WTC11 (cell line): ENCODE results near the gene RPL19. TPM values are rescaled to one million over a fixed set of nuclear protein-coding genes. Genes with fewer than 3 reads are reported as not detected.

Experiments used
- ATAC-seq: fragments of 200-7000 bp; cut with Tn5 transposase; 2 replicates; pipeline ENCODE4 v1.10.0; 2021; ENCODE audit warnings: mild to moderate bottlenecking, moderate library complexity
- CTCF ChIA-PET: fragments of 300-600 bp; sonication (Branson Sonifier 250); formaldehyde crosslinking; loops from one replicate; lab custom pipeline; 2021; ENCODE audit warnings: antibody characterized with exemption; lab: Charles Lee
- POLR2A ChIA-PET: fragments of 350-600 bp; sonication (Branson Sonifier 250); formaldehyde crosslinking; loops from one replicate; lab custom pipeline; 2021; ENCODE audit warnings: antibody characterized with exemption; lab: Charles Lee
- DNase-seq: peaks from one replicate; pipeline ENCODE4 v3.0.0; 2021; ENCODE audit warnings: low spot score
- H3K27ac Mint-ChIP-seq: 2 replicates; pipeline ENCODE4 v1.8.0; 2021; ENCODE audit warnings: mixed read lengths
- H3K27me3 Mint-ChIP-seq: 2 replicates; pipeline ENCODE4 v1.8.0; 2021; ENCODE audit warnings: low read depth, mild to moderate bottlenecking, moderate library complexity, mixed read lengths
- H3K36me3 Mint-ChIP-seq: 2 replicates; pipeline ENCODE4 v1.8.0; 2021; ENCODE audit warnings: mixed read lengths
- H3K4me1 Mint-ChIP-seq: 2 replicates; pipeline ENCODE4 v1.8.0; 2022; ENCODE audit warnings: mixed read lengths
- H3K4me3 Mint-ChIP-seq: 2 replicates; pipeline ENCODE4 v1.8.0; 2021; ENCODE audit warnings: mild to moderate bottlenecking, moderate library complexity, mixed read lengths
- H3K9me3 Mint-ChIP-seq: 2 replicates; pipeline ENCODE4 v1.8.0; 2021; ENCODE audit warnings: mixed read lengths
- ATF1 ChIP-seq: sonication (generic); formaldehyde crosslinking; IDR thresholded peaks from 2 replicates; pipeline ENCODE4 v1.8.1; 2023; ENCODE audit warnings: mild to moderate bottlenecking, moderate library complexity, missing genetic modification reagents
- CBFB ChIP-seq: sonication (generic); formaldehyde crosslinking; IDR thresholded peaks from 2 replicates; pipeline ENCODE4 v1.8.1; 2022; ENCODE audit warnings: mild to moderate bottlenecking, low read depth, missing genetic modification reagents
- ELF4 ChIP-seq: sonication (generic); formaldehyde crosslinking; IDR thresholded peaks from 2 replicates; pipeline ENCODE4 v1.8.1; 2022; ENCODE audit warnings: low read depth, mild to moderate bottlenecking, moderate library complexity, missing genetic modification reagents
- EMX1 ChIP-seq: fragments of 250-450 bp; sonication (Bioruptor Pico); IDR thresholded peaks from 2 replicates; pipeline ENCODE4 v1.8.0; 2021; ENCODE audit warnings: mild to moderate bottlenecking
- FOXK1 ChIP-seq: sonication (generic); formaldehyde crosslinking; IDR thresholded peaks from 2 replicates; pipeline ENCODE4 v1.8.0; 2022; ENCODE audit warnings: mild to moderate bottlenecking, moderate library complexity, missing genetic modification reagents
- HMGA2 ChIP-seq: fragments of 250-450 bp; sonication (Bioruptor Pico); IDR thresholded peaks from 2 replicates; pipeline ENCODE4 v1.4.0; 2021; ENCODE audit warnings: mild to moderate bottlenecking, moderate library complexity
- IRF2 ChIP-seq: sonication (generic); formaldehyde crosslinking; IDR thresholded peaks from 2 replicates; pipeline ENCODE4 v1.8.0; 2022; ENCODE audit warnings: low read depth, missing genetic modification reagents, borderline replicate concordance
- MXD4 ChIP-seq: fragments of 250-450 bp; sonication (Bioruptor Pico); IDR thresholded peaks from 2 replicates; pipeline ENCODE4 v1.8.0; 2021; ENCODE audit warnings: mild to moderate bottlenecking, moderate library complexity, borderline replicate concordance
- NFYB ChIP-seq: sonication (generic); formaldehyde crosslinking; conservative IDR thresholded peaks from 2 replicates; pipeline ENCODE4 v1.8.0; 2022; ENCODE audit warnings: low read depth, missing genetic modification reagents
- NR1H2 ChIP-seq: sonication (generic); formaldehyde crosslinking; IDR thresholded peaks from 2 replicates; pipeline ENCODE4 v1.9.0; 2021; ENCODE audit warnings: mild to moderate bottlenecking, moderate library complexity, missing genetic modification reagents
- SMAD4 ChIP-seq: sonication (generic); formaldehyde crosslinking; IDR thresholded peaks from 2 replicates; pipeline ENCODE4 v1.8.0; 2022; ENCODE audit warnings: mild to moderate bottlenecking, missing genetic modification reagents
- SP1 ChIP-seq: sonication (generic); formaldehyde crosslinking; conservative IDR thresholded peaks from 2 replicates; pipeline ENCODE4 v1.8.1; 2022; ENCODE audit warnings: missing genetic modification reagents
- TCF7 ChIP-seq: sonication (generic); formaldehyde crosslinking; IDR thresholded peaks from 2 replicates; pipeline ENCODE4 v1.8.0; 2022; ENCODE audit warnings: mild to moderate bottlenecking, low read depth, missing genetic modification reagents, moderate library complexity
- TP53 ChIP-seq: sonication (generic); formaldehyde crosslinking; IDR thresholded peaks from 2 replicates; pipeline ENCODE4 v1.8.1; 2023; ENCODE audit warnings: mild to moderate bottlenecking, missing genetic modification reagents
- ZBTB21 ChIP-seq: sonication (generic); formaldehyde crosslinking; IDR thresholded peaks from 2 replicates; pipeline ENCODE4 v1.8.1; 2023; ENCODE audit warnings: mild to moderate bottlenecking, missing genetic modification reagents, borderline replicate concordance
- ZNF232 ChIP-seq: sonication (generic); formaldehyde crosslinking; IDR thresholded peaks from 2 replicates; pipeline ENCODE4 v1.8.0; 2022; ENCODE audit warnings: mild to moderate bottlenecking, missing genetic modification reagents
- total RNA-seq: library from RNA; stranded (reverse); gene quantifications from 3 replicates; pipeline ENCODE4 v1.2.3, GENCODE V29; 2021
- TF ChIP-seq, protein P1 (sequence below): sonication (generic); formaldehyde crosslinking; IDR thresholded peaks from 2 replicates; pipeline ENCODE4 v1.8.1; 2023; ENCODE audit warnings: mild to moderate bottlenecking, missing genetic modification reagents, moderate library complexity
- TF ChIP-seq, protein P2 (sequence below): sonication (generic); formaldehyde crosslinking; conservative IDR thresholded peaks from 2 replicates; pipeline ENCODE4 v1.8.1; 2022; ENCODE audit warnings: mild to moderate bottlenecking, missing genetic modification reagents
- TF ChIP-seq, protein P3 (sequence below): sonication (generic); formaldehyde crosslinking; IDR thresholded peaks from 2 replicates; pipeline ENCODE4 v1.8.0; 2023; ENCODE audit warnings: mild to moderate bottlenecking, missing genetic modification reagents
- TF ChIP-seq, protein P4 (sequence below): sonication (generic); formaldehyde crosslinking; IDR thresholded peaks from 2 replicates; pipeline ENCODE4 v1.8.0; 2022; ENCODE audit warnings: mild to moderate bottlenecking, missing genetic modification reagents
- TF ChIP-seq, protein P5 (sequence below): sonication (generic); formaldehyde crosslinking; IDR thresholded peaks from 2 replicates; pipeline ENCODE4 v1.8.0; 2022; ENCODE audit warnings: mild to moderate bottlenecking, missing genetic modification reagents
- TF ChIP-seq, protein P6 (sequence below): sonication (generic); formaldehyde crosslinking; IDR thresholded peaks from 2 replicates; pipeline ENCODE4 v1.8.1; 2023; ENCODE audit warnings: mild to moderate bottlenecking, missing genetic modification reagents, moderate library complexity
- TF ChIP-seq, protein P7 (sequence below): sonication (generic); formaldehyde crosslinking; IDR thresholded peaks from 2 replicates; pipeline ENCODE4 v1.8.1; 2022; ENCODE audit warnings: mild to moderate bottlenecking, moderate library complexity, missing genetic modification reagents

The RPL19 gene
- total RNA-seq, 1 experiment from 2014 or later, result 1,970 TPM

DNA sequence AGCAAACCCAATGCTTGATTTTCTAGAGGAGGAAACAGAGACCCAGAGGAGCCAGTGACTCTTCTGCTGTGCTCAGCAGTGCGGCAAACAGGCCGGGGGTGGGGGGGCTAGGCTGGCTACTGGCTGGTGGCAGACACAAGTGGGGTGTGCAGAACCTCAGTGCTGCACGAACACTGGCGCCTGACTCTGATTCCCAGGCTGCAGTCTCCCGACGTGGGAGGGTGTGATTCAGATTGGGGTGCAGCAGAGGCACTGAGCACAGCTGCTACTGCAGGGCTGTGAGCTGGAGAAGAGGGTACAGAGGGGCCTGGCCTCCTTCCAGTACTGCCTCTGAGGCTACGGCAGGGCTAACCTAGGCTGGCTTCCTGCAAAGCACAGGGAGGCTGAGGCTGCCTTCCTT lies 8.1 kb downstream of the RPL19 start (continued):
- no peak for TF ChIP-seq ATF1 (CRISPR knock-in tag)
- no peak for TF ChIP-seq ZNF232
- no peak for TF ChIP-seq IRF2 (CRISPR knock-in tag)
- TF ChIP-seq CBFB (CRISPR knock-in tag), result no peak

DNA sequence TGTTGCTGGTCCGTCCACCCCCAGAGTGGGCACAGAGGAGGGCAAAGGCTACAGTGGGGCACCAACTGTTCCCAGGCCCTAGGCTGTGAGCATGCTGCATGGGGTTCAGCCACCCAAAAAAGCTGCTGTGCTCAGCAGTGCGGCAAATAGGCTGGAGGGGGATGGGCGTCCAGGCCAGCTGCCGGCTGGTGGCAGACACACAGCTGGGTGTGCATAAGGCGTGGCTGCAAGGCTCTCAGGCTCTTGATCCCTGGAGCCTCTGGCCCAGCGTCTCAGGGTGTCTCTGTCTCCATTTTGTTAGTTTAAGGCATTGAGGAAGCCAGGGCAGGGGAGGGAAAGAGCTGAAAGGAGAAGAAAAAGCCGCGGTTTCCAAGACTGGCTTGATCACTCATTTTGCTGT lies 8.8 kb downstream of the RPL19 start:
- TF ChIP-seq, protein P1, sequence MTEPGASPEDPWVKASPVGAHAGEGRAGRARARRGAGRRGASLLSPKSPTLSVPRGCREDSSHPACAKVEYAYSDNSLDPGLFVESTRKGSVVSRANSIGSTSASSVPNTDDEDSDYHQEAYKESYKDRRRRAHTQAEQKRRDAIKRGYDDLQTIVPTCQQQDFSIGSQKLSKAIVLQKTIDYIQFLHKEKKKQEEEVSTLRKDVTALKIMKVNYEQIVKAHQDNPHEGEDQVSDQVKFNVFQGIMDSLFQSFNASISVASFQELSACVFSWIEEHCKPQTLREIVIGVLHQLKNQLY (CRISPR knock-in tag), result no peak
- TF ChIP-seq CBFB (CRISPR knock-in tag), result no peak
- TF ChIP-seq HMGA2 (CRISPR knock-in tag), result no peak
- TF ChIP-seq TP53, result no peak
- TF ChIP-seq, protein P2, sequence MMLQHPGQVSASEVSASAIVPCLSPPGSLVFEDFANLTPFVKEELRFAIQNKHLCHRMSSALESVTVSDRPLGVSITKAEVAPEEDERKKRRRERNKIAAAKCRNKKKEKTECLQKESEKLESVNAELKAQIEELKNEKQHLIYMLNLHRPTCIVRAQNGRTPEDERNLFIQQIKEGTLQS (CRISPR knock-in tag), result no peak
- no peak for TF ChIP-seq SMAD4 (CRISPR knock-in tag)
- TF ChIP-seq, protein P3, sequence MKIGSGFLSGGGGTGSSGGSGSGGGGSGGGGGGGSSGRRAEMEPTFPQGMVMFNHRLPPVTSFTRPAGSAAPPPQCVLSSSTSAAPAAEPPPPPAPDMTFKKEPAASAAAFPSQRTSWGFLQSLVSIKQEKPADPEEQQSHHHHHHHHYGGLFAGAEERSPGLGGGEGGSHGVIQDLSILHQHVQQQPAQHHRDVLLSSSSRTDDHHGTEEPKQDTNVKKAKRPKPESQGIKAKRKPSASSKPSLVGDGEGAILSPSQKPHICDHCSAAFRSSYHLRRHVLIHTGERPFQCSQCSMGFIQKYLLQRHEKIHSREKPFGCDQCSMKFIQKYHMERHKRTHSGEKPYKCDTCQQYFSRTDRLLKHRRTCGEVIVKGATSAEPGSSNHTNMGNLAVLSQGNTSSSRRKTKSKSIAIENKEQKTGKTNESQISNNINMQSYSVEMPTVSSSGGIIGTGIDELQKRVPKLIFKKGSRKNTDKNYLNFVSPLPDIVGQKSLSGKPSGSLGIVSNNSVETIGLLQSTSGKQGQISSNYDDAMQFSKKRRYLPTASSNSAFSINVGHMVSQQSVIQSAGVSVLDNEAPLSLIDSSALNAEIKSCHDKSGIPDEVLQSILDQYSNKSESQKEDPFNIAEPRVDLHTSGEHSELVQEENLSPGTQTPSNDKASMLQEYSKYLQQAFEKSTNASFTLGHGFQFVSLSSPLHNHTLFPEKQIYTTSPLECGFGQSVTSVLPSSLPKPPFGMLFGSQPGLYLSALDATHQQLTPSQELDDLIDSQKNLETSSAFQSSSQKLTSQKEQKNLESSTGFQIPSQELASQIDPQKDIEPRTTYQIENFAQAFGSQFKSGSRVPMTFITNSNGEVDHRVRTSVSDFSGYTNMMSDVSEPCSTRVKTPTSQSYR (CRISPR knock-in tag), result 0 out of 2 replicates have a peak, but pooled peaks have one; percentile 40
- DNase-seq, result no peak
- ChIA-PET POLR2A (interaction anchor here (0.8 to 1.5 kb wide), 3 partner anchors 9 to 36 kb away, joined by 3 to 7 read pairs (median 5); partner anchors contain the start of gene RPL19), CTCF (interaction anchor here (1.0 to 15.9 kb wide), 11 partner anchors 10 to 56 kb away, joined by 3 to 626 read pairs (median 13); partner anchors contain the start of genes CACNB1 and STAC2)
- Mint-ChIP-seq H3K36me3 (peaks cover 14% of the 10 kb centered on the region), H3K9me3 (no peaks in the 10 kb centered on the region), H3K4me1 (peaks cover 45% of the 10 kb centered on the region), H3K27ac (no peak overlapping the region), H3K27me3 (peaks cover 7% of the 10 kb centered on the region), H3K4me3 (peak overlapping the region; percentile 64)
- no peak for ATAC-seq

DNA sequence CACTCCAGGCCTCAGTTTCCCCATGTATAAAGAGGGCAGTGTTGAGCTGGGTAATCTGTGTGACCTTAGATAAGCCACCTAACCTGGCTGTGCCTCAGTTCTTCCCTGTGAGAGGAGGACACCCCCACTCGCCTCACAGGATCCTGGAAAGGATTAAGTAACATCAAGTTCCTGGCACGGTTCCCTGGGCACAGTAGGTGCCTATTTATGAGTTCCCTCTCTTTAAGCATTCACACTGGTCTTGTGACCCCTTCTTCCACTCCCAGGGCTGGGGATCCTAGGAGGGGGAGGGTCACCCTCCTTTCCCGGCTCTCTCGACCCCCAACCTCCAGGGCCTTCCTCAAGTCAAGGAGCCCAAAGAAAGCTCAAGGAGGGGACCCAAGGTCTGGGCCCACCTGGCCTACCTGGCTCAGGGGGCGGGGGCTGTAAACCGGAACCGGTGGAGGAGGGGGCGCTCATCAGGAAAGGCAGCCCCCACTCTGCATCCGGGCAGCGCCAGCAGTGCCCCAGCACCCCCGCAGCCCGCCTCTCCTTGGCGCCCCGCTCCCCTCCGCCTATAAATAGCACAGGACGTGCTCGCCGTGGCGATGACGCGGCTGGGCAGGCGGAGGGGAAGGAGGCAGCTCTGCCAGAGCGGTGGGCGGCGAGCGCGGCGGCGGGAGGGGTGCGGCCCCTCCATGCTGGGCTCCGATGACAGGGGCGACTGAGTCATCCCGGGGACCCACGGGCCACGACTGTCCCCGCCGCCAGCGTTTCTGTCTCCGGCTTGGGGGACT lies 9.4 kb downstream of the RPL19 start:
- ATAC-seq (peak; percentile 8), DNase-seq (peak; percentile 61)
- ChIA-PET POLR2A (interaction anchor here (0.8 to 1.5 kb wide), 3 partner anchors 8 to 35 kb away, joined by 3 to 7 read pairs (median 5); partner anchors contain the start of gene RPL19), CTCF (interaction anchor here (0.8 to 15.9 kb wide), 11 partner anchors 9 to 56 kb away, joined by 3 to 626 read pairs (median 13); partner anchors contain the start of genes CACNB1 and STAC2)
- Mint-ChIP-seq H3K9me3 (no peaks in the 10 kb centered on the region), H3K4me1 (peaks cover 47% of the 10 kb centered on the region), H3K27me3 (peaks cover 7% of the 10 kb centered on the region), H3K27ac (no peak overlapping the region), H3K36me3 (peaks cover 8% of the 10 kb centered on the region), H3K4me3 (peak overlapping the region; percentile 64)
- TF ChIP-seq TCF7 (CRISPR knock-in tag) (0 out of 2 replicates have a peak, but pooled peaks have one; percentile 26), NR1H2 (no peak), FOXK1 (CRISPR knock-in tag) (peak; percentile 10; the same call in 1 of the 2 replicates), ELF4 (CRISPR knock-in tag) (no peak), SP1 (CRISPR knock-in tag) (peak; percentile 46; the same call in 1 of the 2 replicates), MXD4 (CRISPR knock-in tag) (no peak), ZBTB21 (CRISPR knock-in tag) (no peak), NFYB (CRISPR knock-in tag) (no peak), EMX1 (CRISPR knock-in tag) (no peak)
- TF ChIP-seq, protein P4, sequence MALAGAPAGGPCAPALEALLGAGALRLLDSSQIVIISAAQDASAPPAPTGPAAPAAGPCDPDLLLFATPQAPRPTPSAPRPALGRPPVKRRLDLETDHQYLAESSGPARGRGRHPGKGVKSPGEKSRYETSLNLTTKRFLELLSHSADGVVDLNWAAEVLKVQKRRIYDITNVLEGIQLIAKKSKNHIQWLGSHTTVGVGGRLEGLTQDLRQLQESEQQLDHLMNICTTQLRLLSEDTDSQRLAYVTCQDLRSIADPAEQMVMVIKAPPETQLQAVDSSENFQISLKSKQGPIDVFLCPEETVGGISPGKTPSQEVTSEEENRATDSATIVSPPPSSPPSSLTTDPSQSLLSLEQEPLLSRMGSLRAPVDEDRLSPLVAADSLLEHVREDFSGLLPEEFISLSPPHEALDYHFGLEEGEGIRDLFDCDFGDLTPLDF (CRISPR knock-in tag), result no peak
- TF ChIP-seq, protein P5, sequence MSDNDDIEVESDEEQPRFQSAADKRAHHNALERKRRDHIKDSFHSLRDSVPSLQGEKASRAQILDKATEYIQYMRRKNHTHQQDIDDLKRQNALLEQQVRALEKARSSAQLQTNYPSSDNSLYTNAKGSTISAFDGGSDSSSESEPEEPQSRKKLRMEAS, result peak; percentile 10; the same call in 1 of the 2 replicates
- TF ChIP-seq, protein P6, sequence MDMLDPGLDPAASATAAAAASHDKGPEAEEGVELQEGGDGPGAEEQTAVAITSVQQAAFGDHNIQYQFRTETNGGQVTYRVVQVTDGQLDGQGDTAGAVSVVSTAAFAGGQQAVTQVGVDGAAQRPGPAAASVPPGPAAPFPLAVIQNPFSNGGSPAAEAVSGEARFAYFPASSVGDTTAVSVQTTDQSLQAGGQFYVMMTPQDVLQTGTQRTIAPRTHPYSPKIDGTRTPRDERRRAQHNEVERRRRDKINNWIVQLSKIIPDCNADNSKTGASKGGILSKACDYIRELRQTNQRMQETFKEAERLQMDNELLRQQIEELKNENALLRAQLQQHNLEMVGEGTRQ, result peak; percentile 10; the same call in 1 of the 2 replicates
- TF ChIP-seq, protein P7, sequence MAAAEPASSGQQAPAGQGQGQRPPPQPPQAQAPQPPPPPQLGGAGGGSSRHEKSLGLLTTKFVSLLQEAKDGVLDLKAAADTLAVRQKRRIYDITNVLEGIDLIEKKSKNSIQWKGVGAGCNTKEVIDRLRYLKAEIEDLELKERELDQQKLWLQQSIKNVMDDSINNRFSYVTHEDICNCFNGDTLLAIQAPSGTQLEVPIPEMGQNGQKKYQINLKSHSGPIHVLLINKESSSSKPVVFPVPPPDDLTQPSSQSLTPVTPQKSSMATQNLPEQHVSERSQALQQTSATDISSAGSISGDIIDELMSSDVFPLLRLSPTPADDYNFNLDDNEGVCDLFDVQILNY, result no peak
